Ishikawa (cell line): ENCODE results near the gene EGFL7.

Experiments
- CEBPB ChIP-seq: IDR thresholded peaks from 2 replicates; pipeline ENCODE4 v1.6.1; 2012
- CREB1 ChIP-seq: IDR thresholded peaks from 2 replicates; pipeline ENCODE4 v1.6.1; 2012; ENCODE audit warnings: low read depth
- EGR1 ChIP-seq: IDR thresholded peaks from 2 replicates; pipeline ENCODE4 v1.6.1; 2012
- EP300 ChIP-seq: IDR thresholded peaks from 2 replicates; pipeline ENCODE4 v1.6.1; 2012; ENCODE audit warnings: borderline replicate concordance
- FOXM1 ChIP-seq: IDR thresholded peaks from 2 replicates; pipeline ENCODE4 v1.6.1; 2012; ENCODE audit warnings: low read depth, borderline replicate concordance
- MAX ChIP-seq: IDR thresholded peaks from 2 replicates; pipeline ENCODE4 v1.6.1; 2012
- NFIC ChIP-seq: IDR thresholded peaks from 2 replicates; pipeline ENCODE4 v1.6.1; 2012
- RAD21 ChIP-seq: IDR thresholded peaks from 2 replicates; pipeline ENCODE4 v1.6.1; 2012; ENCODE audit warnings: low read depth
- TAF1 ChIP-seq: IDR thresholded peaks from 2 replicates; pipeline ENCODE4 v1.6.1; 2012; ENCODE audit warnings: low read depth, mild to moderate bottlenecking
- TCF12 ChIP-seq: IDR thresholded peaks from 2 replicates; pipeline ENCODE4 v1.6.1; 2012; ENCODE audit warnings: low read depth
- TEAD4 ChIP-seq: IDR thresholded peaks from 2 replicates; pipeline ENCODE4 v1.6.1; 2012
- YY1 ChIP-seq: IDR thresholded peaks from 2 replicates; pipeline ENCODE4 v1.6.1; 2012; ENCODE audit warnings: low read depth
- ZBTB7A ChIP-seq: IDR thresholded peaks from 2 replicates; pipeline ENCODE4 v1.6.1; 2012; ENCODE audit warnings: low read depth
- TF ChIP-seq, protein P1 (sequence below): IDR thresholded peaks from 2 replicates; pipeline ENCODE4 v1.6.1; 2012
- TF ChIP-seq, protein P2 (sequence below): IDR thresholded peaks from 2 replicates; pipeline ENCODE4 v1.6.1; 2012; ENCODE audit warnings: low read depth, mild to moderate bottlenecking

The EGFL7 gene

DNA sequence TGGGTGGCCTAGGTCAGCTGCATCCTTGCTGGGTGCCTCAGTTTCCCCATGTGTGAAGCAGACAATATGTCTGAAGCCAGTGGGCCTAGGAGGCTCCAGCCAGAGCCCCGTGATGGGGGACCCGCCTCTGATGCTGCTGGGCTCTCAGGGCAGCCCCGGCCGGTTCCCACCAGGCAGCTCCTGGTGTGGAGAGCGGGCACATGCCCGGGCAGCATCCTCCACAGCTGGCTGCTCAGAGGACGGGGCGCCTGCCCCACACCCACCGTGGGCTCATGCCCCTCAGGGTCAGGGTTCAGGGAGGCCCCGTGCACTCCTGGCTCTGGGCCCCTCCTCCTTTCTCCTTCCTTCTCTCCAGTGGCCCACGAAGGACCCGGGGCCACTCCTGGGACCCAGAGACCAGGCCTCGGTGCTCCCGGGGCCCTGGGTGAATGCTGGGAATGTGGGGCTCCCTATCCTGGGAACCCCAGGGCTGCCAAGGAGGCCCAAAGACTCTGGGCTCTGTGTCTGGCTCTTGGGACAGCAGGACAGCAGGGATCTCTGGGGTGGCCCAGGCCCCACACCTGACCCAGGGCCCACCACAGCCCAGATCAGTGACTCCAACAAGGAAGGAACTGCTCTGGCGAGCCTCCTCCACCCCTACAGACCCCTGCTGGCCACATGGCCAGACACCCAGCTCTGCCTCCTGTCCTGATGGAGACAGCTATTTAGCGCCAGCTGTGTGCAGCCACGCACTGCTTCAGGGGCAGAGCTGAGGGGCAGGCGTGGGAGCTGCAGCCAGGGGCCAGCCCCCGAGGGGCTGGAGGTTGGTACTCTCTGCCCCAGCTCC, 39.5 kb upstream of the EGFL7 start:
- no peak for TF ChIP-seq NFIC
- TF ChIP-seq, protein P1, sequence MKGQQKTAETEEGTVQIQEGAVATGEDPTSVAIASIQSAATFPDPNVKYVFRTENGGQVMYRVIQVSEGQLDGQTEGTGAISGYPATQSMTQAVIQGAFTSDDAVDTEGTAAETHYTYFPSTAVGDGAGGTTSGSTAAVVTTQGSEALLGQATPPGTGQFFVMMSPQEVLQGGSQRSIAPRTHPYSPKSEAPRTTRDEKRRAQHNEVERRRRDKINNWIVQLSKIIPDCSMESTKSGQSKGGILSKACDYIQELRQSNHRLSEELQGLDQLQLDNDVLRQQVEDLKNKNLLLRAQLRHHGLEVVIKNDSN: no peak
- no peak for TF ChIP-seq TAF1
- no peak for TF ChIP-seq EP300
- no peak for TF ChIP-seq MAX
- no peak for TF ChIP-seq CEBPB

DNA sequence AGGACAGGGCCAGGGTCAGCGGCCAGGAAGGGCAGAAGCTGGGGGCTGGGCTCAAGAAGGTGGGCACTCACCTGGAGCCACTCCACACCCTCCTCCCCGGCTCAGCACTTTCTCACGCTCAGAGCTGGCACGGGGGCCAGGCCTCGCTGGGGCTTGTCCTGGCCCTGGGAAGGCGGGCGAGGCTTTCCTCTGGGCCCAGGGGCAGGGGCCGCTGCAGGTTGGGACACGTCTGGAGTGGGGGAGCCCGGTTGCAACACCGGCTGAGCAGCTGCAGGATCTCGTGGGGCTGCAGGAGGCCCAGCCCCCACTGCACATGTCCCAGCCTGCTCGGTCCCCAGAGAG, 38.9 kb upstream of the EGFL7 start:
- no peak for TF ChIP-seq CREB1
- no peak for TF ChIP-seq TEAD4
- no peak for TF ChIP-seq EGR1
- no peak for TF ChIP-seq TCF12
- no peak for TF ChIP-seq FOXM1
- no peak for TF ChIP-seq RAD21
- no peak for TF ChIP-seq TAF1
- TF ChIP-seq CEBPB: no peak
- TF ChIP-seq YY1: no peak
- TF ChIP-seq MAX: no peak
- no peak for TF ChIP-seq NFIC
- TF ChIP-seq, protein P2, sequence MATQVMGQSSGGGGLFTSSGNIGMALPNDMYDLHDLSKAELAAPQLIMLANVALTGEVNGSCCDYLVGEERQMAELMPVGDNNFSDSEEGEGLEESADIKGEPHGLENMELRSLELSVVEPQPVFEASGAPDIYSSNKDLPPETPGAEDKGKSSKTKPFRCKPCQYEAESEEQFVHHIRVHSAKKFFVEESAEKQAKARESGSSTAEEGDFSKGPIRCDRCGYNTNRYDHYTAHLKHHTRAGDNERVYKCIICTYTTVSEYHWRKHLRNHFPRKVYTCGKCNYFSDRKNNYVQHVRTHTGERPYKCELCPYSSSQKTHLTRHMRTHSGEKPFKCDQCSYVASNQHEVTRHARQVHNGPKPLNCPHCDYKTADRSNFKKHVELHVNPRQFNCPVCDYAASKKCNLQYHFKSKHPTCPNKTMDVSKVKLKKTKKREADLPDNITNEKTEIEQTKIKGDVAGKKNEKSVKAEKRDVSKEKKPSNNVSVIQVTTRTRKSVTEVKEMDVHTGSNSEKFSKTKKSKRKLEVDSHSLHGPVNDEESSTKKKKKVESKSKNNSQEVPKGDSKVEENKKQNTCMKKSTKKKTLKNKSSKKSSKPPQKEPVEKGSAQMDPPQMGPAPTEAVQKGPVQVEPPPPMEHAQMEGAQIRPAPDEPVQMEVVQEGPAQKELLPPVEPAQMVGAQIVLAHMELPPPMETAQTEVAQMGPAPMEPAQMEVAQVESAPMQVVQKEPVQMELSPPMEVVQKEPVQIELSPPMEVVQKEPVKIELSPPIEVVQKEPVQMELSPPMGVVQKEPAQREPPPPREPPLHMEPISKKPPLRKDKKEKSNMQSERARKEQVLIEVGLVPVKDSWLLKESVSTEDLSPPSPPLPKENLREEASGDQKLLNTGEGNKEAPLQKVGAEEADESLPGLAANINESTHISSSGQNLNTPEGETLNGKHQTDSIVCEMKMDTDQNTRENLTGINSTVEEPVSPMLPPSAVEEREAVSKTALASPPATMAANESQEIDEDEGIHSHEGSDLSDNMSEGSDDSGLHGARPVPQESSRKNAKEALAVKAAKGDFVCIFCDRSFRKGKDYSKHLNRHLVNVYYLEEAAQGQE: no peak

- no peak for TF ChIP-seq YY1
- TF ChIP-seq FOXM1: no peak
Observed at GRCh38 chr9:136624184-136624951, 38.3 kb upstream of the EGFL7 start.

- TF ChIP-seq ZBTB7A (peak; percentile 73), CREB1 (no peak), RAD21 (peak; percentile 86), FOXM1 (no peak), CEBPB (no peak), TEAD4 (peak; percentile 39; the same call in 1 of the 2 replicates), TCF12 (peak; percentile 78), EP300 (peak; percentile 52; the same call in 1 of the 2 replicates), EGR1 (no peak), NFIC (peak; percentile 80)
- TF ChIP-seq, protein P2: no peak
- TF ChIP-seq, protein P1: no peak
Observed at GRCh38 chr9:136625101-136626065, 37.3 kb upstream of the EGFL7 start.

GRCh38 chr9:136626066-136626725, 36.5 kb upstream of the EGFL7 start:
- TF ChIP-seq MAX (no peak), FOXM1 (no peak), ZBTB7A (no peak), EGR1 (no peak), NFIC (no peak), YY1 (no peak)
- TF ChIP-seq, protein P1: no peak
